HG03095 (cell line): ENCODE measurements around the gene LEF1.
A peak's percentile ranks its signal among the peaks of the same experiment; 100 is the strongest.

Experiments
- ATAC-seq: cut with Tn5 transposase; IDR thresholded peaks from one replicate; pipeline ENCODE4 v1.9.1; 2021; ENCODE audit warnings: moderate library complexity; ENCODE audit not compliant: unreplicated experiment

The LEF1 gene

GRCh38 chr4:108180513-108180912, 11.8 kb upstream of the LEF1 start:
- no peak for ATAC-seq

DNA sequence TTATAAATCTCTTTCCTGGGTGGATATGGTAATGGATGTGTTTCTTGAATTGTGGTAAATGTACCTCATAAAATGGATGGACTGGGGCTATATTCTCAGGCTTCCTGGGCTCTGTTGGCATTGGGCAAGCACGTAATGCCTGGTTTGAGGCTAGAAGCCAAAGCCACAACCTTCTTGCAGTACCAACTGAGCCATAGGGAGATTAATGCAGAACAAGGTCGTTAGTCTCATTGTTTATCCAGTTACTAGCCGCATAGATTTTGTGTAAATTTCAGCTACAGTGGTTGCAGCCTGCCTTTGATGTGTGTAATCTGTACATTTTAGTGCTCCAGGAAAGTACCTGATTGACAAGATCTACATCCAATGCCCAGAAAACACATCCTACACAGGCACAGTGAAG, 7.2 kb upstream of the LEF1 start:
- ATAC-seq = no peak

DNA sequence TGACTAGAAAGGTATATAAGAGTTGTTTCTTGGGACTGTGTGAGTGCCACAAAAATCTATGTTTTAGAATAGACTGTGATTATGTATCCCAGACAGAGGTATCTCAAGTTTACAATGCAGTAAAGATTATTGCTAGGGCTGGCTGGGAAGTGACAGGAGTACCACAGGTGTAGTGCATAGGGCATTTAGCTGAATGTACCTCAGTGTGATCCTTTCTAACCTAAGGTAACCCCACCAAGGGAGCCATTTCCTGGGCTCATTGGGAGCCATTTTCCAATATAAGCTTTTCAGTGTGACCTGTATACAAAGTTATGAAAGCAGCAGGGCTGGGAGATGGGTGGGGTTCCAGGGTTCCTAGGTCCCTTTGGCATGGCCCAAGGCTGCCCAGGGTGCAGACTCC, 6.1 kb upstream of the LEF1 start:
- no peak for ATAC-seq

DNA sequence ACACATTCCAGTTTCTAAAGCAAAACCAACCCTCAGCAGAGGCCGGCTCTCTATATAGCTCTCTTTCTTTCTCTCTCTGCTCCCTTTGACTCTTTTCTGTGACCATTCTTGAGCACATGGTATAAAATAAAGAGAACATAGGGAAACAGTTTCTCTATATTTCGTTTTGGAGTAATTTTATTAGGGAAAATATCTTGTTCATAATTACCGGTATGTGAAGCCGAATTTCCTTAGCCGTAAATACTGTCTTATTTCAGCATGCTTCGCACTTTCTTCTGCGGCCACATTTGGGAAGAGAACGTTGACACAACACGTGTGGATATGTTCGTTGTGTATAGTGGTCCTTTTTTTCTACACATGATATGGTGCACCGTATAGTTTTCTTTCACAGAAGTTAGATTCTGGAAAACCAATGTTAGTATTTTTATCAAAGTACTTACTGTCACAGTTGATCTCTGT, 4.9 kb upstream of the LEF1 start:
- no peak for ATAC-seq

GRCh38 chr4:108172753-108173598, 4.2 kb upstream of the LEF1 start:
- peak; percentile 42 for ATAC-seq

DNA sequence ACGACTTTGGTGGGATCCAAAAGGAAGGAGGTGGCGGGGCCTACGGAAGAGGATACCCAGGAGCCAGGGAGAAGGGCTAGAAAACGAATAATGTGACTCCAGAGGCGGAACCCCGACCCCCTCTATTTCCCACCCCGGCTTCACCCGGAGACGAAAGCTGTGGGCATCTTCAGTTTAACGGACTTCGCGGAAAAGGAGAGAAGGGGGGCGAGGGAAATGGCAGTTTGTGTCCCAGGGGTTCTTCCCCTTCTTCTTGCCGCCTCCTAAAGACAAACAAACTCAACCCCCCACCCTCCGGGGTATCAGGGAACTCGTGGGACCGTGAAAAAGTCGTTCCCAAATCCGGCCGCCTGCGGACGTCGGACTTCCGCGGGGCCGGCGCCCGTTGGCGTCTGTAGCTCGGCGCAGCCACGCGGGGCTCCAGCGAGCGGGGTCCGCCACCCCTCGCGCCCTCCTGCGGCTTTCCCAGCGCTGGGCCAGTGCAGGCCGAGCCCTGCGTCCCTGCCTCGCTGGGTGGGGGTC, 3.6 kb upstream of the LEF1 start:
- no peak for ATAC-seq

DNA sequence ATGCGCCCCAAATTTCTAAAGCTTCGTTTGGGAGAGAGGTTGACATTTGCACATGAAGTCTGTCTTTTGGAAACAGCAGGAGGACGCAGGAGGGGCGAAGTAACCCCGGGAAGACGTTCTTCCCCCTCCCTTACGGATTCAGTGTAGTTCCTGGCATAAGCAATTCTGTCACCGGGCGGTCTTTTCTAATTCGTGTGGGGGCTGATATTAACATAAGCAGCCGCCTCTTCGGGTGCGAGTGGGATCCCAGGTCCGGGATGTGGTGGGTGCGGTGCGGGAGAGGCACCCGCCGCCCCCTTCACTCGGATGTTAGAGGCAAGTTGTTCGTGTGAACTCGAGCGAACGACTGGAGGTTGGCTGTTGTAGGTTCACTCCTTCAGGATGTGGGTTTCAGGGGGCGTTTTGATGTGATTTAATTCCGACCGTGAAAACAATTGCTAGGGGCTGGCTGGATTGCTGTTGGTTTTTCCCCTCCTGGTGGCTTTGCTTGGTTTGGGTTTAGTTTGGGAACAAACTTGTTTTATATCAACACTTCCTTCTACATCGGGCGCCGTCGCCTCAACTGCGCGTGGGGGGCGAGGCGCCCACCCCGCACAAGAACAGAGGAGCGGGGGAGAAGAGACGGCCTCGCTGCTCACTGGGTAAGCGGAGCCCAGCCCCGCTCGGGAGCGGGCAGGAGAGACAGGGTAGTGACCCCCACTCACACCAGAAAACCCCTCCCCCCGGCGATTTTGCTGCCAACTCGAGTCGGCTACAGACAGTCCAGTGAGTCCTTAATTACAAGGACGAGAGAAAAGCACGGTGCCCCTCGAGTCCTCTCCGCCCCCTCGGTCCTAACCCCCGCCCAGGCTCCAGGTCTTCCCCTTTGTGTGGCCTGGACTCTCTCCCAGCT, 2.9 kb upstream of the LEF1 start:
- ATAC-seq = no peak

DNA sequence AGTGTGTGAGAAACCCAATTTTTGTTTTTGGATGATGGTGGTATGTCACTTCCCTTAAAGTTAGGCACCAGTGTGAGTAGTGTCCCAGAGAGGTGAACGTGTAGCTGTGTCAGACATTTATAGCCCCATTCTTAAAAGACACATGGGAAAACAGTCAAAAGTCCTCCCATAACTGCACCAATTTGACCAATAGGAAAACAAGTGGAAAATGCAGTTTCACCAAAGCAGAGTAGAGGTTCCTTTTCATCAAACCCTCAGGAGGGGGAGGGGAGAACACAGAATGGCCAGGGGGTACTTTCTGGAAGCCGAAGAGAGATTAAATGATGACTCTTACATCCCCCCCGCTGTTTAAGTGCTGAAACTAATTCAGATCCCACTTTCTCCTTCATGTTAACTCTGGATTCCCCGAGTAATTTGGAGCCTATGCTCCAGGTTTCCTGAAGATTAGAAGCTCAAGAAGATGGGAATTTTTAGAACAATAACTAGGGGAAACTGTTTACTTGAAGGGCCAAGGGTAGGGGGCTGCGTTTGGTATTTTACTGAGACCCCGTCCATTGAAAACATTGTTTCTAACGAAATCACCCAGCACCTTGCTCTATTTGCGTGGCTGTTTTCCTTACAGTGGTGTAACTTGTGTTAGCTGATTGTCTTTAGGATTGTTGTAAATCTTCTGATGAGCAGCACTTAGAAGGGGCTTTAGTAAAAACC, 2.1 kb upstream of the LEF1 start:
- ATAC-seq = no peak

- no peak for ATAC-seq
Measured at GRCh38 chr4:108169664-108170063, 932 bp upstream of the LEF1 start.

DNA sequence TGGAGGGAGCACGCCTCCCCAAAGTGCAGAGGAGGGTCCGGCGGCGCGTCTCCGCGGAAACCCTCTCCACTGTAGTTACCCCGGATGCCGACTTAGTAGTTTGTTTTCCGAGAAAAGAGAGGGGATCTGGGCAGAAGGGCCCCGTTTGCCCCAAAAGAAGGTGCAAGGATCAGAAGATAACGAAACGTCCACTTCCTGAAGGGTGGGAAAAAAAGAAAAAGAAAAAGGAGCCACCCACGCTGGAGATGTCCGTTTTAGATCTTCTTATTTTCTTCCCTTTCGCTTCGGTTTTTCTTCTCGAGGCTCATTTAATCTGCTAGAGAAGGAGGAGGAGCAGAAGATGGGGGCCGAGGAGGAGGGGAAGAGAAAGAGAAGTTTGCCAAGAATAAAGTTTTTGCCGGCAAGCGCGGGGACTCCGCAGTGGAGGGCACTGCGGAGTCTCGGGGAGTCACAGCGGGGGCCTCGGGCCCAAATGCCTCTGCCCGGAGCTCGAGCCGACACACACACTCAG, 517 bp downstream of the LEF1 start:
- ATAC-seq = peak; percentile 1

DNA sequence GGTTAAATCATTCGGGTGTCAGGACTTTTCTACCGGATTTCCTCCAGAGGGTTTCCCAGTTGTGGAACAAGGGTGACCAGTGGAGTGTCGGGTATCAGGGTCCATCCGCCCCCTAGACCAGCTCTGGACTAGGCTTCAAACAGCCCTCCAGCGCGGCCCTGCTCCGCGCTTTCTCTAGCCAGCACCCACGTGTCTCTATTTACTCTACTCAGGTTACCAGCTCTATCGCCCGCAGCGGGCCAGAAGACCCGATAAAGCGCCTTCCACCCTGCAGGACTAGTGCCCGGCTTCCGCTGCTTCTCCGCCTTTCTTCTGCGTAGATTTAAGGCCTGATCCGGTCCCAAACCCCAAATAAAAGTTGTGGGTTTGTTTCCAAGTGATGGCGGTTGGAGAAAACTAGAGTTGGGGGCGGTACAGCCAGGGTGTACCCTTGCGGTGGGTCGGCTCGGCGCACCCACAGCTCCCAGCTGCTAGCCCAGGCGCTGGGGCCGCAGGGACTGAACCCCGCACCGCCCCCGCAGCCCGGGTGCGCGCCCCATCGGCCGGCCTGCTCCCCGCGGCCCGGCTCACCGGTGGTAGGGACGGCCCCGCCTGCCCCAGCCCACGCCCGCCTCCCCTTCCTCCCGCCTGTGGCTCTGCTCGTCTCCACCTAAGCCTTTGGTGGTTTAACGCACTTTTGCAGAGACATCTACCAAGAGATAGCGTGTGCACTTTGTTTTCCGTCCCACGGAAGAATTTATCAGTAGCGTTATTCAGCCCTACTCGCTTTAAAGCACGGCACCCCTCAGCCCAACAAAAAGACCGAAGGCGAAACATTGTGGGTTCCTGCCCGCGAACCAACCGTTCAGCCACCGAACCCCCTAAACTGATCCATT, 2.1 kb downstream of the LEF1 start:
- no peak for ATAC-seq

- ATAC-seq = no peak
Measured at GRCh38 chr4:108166038-108166437, 2.7 kb downstream of the LEF1 start.

- no peak for ATAC-seq
Measured at GRCh38 chr4:108165586-108165985, 3.1 kb downstream of the LEF1 start.

DNA sequence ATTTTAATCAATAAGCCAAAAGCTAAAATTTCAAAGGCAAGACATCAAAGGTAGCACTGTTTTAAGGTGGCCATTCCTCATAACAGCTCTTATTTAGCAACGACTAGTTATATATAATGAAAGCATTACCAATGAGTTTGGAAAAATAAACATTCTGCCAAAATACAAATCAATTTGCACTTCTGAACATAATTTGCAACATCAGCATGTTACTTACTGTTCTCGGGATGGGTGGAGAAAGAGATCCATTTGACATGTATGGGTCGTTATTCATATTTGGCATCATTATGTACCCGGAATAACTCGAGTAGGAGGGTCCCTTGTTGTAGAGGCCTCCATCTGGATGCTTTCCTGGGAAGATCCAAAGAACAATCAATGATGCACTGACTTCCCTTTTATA, 5.4 kb downstream of the LEF1 start:
- ATAC-seq = no peak

DNA sequence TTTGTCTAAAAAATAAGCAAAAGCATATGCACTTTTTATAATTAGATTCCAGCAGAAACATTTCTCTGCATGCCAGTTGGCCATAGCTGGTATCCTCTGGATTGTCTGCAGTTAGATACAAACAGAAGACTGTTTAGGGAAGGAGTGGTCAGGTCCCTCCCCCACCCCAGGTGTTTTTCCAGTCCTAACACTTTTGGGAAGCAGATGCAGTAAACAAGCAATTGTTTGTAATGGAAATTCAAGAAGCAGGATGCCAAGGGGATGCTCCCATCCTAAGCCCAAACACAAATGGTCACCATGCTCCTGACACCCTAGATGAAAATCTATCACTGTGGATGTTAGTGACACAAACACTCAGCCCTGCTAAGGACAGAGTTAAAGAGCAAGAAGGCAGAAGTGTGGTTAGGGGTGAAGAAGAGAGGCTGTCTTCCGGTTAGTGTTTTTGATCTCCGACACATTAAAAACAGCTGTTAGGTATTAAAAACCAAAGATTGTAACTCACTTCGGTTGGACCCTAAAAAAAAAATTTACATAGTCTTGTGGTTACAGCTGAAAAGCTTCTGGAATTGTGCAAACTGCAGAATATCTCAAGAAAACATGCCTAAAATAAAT, 7.9 kb downstream of the LEF1 start:
- ATAC-seq = no peak

DNA sequence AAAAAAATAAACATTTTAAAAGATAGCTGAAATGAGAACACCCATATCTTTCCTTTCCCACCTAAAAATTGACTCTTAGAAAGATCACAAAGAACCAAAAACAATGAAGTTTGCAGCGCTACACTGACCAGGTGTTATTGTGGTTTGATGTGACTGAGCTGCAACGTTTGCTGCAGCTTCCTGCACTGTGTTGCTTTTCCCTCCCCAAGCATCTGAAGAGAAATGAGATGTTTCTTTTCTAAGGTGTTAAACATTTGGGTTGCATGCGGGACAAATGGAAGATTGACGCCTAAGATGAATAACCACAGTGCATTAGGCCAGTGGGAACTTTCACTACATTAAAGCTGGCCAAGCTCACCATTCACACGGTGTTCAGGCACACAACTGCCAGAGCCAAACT, 8.9 kb downstream of the LEF1 start:
- no peak for ATAC-seq

- no peak for ATAC-seq
Measured at GRCh38 chr4:108157655-108158054, 11.1 kb downstream of the LEF1 start.

- no peak for ATAC-seq
Measured at GRCh38 chr4:108156391-108156790, 12.3 kb downstream of the LEF1 start.

DNA sequence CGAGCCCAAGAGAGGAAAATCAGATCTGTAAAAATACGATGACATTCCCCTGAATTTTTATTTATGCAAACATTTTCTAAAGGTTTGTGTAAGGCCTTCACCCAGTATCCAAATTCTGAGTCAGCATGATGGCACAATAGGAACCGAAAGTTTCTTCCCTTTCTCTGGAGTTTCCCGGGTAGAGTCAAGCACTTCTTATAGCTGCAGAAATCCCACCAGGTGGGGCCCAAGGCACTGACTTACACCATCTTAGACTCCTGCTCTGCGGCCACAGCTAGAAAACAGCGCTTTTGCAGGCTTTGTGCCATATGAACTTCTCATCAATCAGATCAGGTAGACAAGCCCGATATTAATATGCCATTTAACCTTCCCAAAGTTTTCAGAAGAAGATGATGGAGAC, 13.4 kb downstream of the LEF1 start:
- ATAC-seq = no peak

- no peak for ATAC-seq
Measured at GRCh38 chr4:108152980-108153379, 15.8 kb downstream of the LEF1 start.
